GM19025 (cell line): ENCODE measurements around the gene FMO2.

Experiments used
- ATAC-seq: cut with Tn5 transposase; IDR thresholded peaks from one replicate; pipeline ENCODE4 v1.9.1; 2021; ENCODE audit warnings: mild to moderate bottlenecking, low read depth, moderate library complexity; ENCODE audit not compliant: unreplicated experiment

The FMO2 gene, protein sequence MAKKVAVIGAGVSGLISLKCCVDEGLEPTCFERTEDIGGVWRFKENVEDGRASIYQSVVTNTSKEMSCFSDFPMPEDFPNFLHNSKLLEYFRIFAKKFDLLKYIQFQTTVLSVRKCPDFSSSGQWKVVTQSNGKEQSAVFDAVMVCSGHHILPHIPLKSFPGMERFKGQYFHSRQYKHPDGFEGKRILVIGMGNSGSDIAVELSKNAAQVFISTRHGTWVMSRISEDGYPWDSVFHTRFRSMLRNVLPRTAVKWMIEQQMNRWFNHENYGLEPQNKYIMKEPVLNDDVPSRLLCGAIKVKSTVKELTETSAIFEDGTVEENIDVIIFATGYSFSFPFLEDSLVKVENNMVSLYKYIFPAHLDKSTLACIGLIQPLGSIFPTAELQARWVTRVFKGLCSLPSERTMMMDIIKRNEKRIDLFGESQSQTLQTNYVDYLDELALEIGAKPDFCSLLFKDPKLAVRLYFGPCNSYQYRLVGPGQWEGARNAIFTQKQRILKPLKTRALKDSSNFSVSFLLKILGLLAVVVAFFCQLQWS

DNA sequence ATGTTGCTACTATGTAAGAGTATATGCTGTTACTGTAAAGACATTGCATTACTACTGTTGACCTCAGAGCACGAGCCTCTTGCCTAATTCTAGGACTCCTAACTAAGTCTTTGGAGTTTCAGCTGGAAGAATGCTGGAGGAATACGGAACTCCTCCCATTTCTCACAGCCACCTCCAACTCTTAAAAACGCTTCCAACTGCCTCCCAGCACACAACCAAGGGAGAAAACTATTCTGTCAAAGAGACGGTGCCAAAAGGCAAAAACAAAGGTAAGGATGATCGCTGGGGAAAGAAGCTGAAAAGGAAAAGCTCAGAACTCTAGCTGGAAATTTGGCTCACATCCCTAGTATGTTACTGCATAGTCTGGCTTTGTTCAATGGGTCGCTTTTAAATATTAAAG lies at the start of gene FMO2:
Gene FMO2 (plus strand): TSS at position 210 of the 400 bp plus-strand sequence. CDS start 414 bp downstream, outside the sequence.
- no peak for ATAC-seq

DNA sequence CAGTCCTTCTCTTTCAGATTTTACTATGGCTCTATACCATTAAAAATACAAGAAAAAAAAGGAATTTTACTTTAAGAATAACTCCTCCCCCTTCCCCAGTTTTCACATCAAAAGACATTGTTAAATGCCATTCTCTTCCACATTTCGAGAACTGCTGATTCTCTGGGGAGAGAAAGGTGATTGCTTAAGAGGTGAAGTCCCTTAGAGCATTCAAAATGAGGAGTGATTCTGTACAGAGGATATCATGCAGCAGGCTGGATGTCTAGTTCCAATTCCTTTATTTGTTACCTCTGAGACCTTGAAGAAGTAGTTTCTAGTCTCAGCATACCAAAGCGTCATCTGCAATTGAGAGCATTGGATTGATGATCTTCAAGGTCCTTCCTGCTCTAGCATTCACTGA lies 47.5 kb upstream of the FMO2 start:
- ATAC-seq = no peak

DNA sequence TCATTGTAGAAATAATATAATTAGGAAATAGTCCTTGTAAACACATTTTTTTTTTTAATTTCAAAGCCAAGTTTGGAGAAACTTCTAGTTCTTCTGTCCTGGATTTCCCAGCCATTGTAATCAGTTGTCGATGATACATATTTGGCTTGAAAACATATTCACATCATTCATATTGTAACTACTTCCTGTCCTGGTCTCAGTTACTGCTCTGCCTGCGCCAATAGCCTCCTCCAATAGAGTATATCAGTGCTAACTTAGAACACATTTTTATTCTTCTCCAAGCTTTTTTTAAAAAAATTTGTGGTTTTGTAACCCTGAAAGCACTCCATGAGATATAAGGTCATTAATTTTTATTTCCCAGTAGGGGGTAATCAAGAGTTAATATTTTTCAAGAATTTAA lies 46.1 kb upstream of the FMO2 start:
- no peak for ATAC-seq

DNA sequence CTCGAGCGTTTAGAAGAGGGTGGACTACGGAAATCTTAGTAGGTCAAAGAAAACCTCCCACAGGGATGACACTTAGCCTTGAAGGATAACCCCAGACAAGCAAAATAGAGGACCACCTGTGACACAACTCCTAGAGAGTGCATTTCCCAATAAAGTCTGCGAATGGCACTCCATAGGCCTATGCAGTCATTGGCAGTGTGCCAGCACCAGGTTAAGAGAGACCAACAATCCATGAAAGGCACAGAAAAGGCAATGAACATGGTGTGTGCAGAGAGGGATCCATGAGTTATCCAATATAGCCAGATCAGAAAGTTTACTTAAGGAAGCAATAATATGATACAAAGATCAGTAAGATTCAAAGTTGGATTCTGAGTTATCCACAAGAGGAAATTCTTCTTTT lies 45.2 kb upstream of the FMO2 start:
- ATAC-seq = no peak

DNA sequence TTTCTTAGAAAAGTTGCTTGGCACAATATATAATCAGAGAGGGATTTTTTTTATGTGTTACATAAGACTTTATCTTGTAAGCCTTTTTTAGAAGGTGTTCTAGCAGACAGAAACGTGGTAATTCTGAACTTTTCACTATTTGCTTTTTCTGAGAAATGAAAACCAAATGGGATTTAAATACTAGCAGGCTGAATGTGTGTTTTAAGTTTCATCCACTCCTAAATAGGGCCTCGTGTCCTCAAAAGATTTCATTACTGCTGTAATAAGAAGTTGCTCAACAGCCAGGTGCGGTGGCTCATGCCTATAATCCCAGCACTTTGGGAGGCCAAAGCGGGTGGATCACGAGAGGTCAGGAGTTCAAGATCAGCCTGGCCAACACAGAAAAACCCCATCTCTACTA lies 44.7 kb upstream of the FMO2 start:
- ATAC-seq = no peak

DNA sequence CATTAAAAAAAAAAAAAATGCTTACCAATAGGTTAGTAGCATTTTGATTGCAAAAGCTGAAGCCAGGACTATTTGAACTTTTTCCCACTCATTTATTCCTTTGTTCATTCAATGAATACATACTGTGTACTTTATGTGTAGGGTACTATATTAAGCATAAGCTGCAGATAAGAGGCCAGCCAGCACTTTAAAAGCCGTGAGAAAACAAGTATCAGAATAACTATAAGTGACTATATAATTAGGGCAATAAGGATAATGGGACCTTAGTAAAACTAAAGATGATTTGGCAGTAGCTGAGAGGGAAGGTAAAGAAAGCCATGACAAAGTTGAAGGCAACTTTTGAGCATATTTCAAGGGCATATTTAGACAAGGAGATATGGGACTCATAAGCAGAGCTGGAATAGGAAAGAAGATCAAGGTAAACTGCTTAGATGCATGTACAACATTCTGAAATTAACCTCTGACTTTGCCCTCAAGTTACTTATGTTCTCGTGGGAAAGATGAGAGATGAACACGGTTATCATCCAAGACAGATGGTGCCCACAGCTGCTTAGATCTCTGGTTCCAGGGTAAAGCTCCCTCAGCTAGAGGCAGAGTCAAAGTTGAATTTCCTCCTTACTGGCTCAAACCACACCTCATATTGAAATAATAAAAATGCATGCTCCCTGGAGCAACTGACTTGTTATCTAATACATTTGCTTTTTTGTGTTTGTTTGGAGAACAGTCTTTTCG lies 44.0 kb upstream of the FMO2 start:
- ATAC-seq = no peak

DNA sequence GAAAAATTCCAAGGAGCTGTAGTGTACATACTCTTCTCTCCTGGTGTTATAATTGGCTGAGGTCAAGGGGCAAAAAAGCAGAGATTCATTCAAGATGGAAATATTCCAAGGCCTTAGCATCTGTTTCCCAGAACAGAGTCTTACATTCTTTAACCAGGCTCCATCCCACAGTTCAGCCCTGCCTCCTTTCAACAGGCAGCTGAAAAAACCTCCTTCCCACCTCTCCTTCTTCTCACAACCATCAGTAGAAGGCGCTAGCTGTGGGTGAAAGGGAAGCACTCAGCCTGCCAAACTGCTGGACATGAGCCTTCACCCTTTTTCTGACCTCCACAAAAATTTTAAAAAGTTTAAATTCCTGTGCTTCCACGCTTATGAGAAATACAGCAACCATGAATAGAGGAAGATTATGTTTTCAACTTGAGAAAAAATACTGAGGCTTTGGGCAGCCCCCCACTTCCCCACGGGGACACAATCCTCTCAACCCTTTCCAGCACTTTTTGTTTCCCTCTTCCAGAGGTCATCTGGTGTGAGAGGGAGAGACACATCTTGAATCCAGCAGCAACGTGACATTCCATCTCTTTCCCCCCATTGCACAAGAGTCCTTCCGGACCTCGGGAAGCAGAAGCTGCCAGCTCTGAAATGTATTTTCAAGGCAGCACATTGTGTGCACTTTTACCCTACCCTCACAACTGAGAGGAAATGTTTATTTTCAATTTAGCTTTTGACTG lies 43.2 kb upstream of the FMO2 start:
- no peak for ATAC-seq

DNA sequence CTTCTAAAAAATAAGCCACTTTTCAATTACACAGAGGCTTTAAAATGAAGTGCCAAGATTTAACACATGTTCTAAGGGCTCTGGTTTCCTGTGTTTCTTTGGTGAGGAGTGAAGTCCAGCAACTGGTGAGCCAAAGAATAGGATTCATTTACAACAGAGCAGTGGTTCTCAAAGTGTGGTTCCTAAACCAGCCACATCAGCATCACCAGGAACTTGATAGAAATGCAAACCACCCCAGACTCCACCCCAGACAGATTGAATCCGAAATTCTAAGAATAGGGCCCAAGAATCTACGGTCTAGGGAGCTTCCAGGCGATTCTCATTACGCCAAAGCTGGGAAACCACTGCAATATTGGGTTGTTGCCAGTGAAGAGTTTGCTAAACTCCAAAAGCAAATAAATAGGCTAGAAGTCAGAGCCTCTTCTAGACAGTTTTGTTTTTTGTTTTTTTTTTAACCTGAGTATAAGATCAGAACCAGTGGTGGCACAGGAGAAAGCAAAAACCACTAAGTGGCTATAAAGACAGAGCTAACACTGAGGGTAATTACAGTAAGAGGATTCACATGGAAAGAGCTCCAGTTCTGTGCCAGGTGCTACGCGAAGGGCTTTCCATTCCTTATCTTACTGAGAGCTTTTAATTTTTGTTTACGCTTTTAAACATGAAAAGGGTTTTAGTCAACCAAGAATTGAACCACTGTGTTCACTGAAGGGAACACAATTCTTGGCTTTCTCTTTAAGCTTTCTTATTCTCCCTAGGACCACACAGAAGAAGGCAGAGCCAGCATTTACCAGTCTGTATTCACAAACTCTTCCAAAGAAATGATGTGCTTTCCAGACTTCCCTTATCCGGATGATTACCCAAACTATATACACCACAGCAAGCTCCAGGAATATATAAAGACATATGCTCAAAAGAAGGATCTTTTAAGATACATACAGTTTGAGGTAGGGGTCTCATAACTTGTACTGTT lies 42.4 kb upstream of the FMO2 start:
- no peak for ATAC-seq

DNA sequence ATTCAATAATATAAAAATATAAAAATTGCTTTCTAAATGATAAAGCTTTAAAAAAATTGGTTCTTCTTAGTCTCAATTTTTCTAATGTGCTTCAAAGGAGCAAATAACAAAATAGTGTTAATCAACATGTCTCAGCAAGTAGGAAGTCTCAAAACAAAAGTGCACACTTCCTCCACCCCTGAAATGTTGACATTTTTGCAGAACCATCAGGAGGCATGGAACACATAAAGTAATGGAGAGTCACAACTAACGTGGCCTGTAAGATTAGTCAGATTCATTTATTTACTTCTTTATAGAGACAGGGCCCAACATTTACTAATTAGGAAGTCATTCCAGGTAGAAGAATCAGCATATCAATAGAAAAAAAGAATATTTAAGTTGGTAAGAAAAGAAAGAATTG lies 34.9 kb upstream of the FMO2 start:
- no peak for ATAC-seq

DNA sequence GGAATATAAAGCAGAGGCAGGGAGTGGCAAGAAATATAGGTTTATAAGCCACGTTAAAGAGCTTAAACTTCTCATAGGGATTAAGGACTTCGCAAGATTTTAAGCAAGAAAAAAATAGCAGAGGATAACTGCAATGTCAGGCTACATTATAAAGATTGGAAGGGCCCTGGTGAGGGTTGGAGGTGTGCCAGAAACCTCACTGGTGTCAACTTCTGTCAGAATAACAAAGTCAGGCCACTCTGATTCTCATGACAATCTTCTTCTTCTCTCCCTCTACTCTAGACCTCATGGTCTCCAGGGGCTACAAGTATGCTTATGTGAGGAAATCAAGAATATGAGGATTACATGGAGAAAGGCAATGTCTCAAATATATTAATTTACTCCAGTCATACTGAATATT lies 32.6 kb upstream of the FMO2 start:
- ATAC-seq = no peak

DNA sequence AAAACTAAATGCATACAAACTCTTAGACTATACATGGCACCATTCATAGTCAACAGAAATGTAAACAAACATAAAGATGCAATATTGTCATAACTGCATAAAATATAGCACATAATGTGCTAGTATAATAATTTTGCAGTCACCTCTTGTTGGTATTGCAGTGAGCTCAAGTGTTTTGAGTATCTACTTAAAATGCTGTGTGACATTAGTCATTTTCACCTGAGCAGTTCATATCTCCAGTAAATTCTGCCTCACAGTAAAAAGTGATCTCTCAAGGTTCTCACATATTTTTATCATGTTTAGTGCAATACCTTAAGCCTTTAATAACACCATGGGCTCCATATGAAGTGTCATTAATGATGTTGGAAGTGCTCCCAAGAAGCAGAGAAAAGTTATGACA lies 29.6 kb upstream of the FMO2 start:
- no peak for ATAC-seq

DNA sequence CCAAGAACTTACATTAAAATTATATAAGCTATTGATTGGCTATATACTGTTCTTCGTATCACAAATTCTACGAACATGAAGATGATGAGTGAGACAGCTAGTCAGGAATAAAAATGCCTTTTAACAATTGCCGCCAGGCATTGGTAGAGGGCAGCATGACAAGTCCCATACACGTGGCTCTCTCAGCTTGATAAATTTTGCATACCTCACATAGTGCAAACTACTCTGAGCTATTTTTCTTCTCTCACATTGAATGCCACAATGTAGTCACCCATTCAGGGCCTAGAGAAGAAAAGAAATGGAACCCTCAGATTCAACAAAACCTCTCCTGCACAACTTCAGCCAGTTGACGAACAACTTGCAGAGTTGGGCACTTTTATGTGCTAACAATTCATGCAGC lies 27.0 kb upstream of the FMO2 start:
- no peak for ATAC-seq

DNA sequence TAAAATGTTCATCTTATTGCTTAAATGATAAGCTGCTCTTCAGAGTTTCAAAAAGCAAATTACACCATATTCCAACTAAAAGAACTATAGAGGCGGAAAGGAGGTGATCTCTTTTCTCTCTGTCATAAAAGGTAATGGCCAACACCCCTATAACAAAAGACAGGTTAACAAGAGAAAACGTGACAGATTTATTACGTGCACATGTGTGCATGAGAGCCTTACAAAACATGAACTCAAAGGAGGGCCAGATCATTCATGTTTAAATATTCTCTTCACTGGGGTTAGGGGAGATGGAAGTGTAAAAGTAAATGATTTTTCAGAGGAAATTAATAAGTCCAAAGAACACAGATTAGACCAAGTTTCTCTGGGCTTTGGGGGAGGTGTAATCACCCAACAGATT lies 26.5 kb upstream of the FMO2 start:
- ATAC-seq = no peak

DNA sequence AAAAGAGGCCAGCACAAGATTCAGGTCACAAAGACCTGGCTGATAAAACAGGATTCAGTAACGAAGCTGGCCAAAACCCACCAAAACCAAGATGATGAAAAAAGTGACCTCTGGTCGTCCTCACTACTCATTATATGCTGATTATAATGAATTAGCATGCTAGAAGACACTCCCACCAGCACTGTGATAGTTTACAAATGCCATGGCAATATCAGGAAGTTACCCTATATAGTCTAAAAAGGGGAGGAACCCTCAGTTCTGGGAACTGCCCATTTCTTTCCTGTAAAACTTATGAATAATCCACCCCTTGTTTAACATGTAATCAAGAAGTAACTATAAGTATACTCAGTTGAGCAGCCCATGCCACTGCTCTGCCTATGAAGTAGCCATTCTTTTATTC lies 26.0 kb upstream of the FMO2 start:
- ATAC-seq = no peak

DNA sequence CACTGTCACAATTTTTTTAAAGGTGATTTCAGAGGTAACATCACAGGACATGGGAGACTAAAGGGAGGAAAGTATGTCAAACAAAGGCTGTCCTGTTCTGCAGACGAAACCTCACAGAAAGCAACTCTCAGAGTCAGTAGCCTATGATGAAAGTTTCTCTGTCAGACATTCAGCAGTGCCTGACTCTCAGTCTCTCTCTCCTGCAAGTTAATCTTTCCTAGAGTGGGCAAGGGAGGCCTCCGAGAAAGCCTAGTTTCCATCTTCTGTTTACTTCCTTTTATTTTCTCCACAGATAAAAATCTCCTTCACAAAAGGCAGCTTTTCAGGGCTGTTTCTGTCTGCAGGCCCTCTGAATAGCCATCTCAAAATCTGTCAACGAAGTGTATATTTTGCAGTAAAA lies 24.9 kb upstream of the FMO2 start:
- ATAC-seq = peak; percentile 84

DNA sequence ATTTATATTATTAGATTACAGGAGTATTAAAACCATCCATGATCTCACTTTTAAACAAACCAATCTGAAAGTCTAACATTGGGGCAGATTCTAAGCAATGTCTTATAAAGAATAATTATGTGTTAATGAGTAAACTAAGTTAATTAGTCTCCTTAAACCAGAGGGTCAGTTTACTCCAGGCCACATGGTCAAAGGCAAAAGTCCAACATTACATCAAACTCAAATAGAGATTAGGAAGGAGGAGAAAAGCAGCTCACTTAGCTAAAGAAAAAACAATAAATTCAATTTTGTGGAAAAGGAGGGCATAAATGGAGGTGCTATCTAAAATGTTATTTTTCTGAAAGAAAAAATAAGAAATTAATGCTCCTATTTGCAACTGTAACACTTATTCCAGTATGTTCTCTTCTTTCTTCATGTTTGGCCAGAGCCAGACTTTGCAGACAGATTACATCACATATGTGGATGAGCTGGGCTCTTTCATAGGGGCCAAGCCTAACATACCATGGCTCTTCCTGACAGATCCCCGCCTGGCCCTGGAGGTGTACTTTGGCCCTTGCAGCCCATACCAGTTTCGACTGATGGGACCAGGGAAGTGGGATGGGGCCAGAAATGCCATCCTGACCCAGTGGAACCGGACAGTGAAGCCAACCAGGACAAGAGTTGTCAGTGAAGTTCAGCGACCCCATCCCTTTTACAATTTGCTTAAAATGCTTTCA lies 24.3 kb upstream of the FMO2 start:
- no peak for ATAC-seq

DNA sequence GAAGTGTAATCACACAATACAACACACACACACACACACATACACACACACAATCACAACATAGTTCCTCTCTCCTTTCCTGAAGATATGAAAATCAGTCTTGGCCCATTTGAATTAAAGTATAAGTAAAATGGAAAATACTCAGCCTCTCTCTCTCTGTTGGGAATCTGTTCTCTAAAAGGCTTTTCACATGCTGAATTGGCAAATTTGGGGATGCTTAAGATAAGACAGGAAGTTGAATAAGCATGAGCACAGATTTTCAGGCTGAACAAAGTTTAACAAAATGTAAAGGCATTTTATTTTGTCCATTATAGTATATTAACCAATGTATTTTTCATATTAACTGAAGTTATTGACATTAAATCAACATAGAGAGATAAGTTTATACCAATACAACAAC lies 23.7 kb upstream of the FMO2 start:
- ATAC-seq = no peak

DNA sequence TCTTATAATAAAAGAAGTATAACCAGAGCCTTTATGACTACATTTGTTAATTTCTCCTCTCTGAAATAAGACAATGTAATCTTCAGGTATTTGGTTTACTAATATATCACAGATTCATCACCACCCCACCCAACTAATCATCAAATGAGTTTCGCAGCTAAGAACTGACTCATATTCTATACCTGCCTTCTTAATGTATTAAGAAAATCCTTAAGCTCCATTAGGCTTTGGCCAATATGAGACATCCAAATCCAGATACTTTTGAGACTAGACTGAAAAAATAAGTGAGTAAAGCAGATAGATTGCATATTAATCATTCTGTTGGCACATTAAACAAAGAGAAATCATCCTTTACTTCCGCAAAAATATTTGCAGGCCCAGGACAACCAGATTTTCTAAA lies 18.7 kb upstream of the FMO2 start:
- ATAC-seq = no peak

DNA sequence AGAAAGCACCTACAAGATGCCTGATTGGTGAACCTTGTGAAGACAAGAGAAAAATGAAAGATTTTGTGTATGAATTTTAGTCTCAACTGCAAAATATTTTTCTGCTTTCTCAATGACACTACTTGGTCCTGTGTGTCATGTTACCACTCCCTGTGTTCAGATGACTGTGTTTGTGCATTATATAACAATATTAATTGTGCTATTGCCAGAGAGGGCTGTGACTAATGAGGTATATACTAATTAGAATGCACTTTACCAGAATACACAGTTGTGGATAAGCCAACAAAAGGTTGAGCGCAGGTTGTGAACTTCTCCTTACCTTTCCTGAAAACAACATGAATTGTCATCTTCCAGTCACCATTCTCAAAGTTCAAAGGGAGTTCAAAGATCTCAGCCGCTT lies 17.3 kb upstream of the FMO2 start:
- ATAC-seq = no peak
